NCI-H2196 (cell line): ENCODE results near the gene TMC6.
A peak's percentile ranks its signal among the peaks of the same experiment; 100 is the strongest.
"Not testable (repeated sequence)": the region's sequence is repeated elsewhere in the genome, so short reads cannot be mapped to it uniquely, and the experiment has no call there.

Source experiments
- DNase-seq: peaks from one replicate; lab custom pipeline; 2025; ENCODE audit not compliant: unreplicated experiment; lab: John Stamatoyannopoulos, UW

TMC6 gene, protein sequence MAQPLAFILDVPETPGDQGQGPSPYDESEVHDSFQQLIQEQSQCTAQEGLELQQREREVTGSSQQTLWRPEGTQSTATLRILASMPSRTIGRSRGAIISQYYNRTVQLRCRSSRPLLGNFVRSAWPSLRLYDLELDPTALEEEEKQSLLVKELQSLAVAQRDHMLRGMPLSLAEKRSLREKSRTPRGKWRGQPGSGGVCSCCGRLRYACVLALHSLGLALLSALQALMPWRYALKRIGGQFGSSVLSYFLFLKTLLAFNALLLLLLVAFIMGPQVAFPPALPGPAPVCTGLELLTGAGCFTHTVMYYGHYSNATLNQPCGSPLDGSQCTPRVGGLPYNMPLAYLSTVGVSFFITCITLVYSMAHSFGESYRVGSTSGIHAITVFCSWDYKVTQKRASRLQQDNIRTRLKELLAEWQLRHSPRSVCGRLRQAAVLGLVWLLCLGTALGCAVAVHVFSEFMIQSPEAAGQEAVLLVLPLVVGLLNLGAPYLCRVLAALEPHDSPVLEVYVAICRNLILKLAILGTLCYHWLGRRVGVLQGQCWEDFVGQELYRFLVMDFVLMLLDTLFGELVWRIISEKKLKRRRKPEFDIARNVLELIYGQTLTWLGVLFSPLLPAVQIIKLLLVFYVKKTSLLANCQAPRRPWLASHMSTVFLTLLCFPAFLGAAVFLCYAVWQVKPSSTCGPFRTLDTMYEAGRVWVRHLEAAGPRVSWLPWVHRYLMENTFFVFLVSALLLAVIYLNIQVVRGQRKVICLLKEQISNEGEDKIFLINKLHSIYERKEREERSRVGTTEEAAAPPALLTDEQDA

GRCh38 chr17:78128551-78129350 is at the start of gene TMC6:
TSS of gene TMC6 (minus strand) at chr17:78128755. CDS start at chr17:78126832, 1,923 bp downstream.
- peak; percentile 89 for DNase-seq

GRCh38 chr17:78176548-78177025 is 48.0 kb upstream of the TMC6 start:
- peak; percentile 46 for DNase-seq

DNA sequence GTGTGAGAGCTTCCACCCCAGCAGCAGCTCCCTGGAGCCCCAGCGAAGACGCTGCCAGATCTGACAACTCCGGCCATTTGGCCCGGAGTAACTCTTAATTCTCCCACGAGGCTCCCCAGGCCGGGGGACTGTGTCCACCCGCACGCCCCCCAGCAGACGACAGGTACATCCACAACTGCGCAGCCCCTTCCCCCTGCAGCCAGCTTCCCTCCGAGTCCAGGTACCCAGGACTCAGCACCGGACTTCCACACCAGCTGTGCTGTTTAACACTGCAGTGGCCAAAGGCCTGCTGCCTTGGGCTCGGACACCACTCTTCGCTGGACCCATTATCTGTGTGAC is 47.1 kb upstream of the TMC6 start:
- DNase-seq: no peak

DNA sequence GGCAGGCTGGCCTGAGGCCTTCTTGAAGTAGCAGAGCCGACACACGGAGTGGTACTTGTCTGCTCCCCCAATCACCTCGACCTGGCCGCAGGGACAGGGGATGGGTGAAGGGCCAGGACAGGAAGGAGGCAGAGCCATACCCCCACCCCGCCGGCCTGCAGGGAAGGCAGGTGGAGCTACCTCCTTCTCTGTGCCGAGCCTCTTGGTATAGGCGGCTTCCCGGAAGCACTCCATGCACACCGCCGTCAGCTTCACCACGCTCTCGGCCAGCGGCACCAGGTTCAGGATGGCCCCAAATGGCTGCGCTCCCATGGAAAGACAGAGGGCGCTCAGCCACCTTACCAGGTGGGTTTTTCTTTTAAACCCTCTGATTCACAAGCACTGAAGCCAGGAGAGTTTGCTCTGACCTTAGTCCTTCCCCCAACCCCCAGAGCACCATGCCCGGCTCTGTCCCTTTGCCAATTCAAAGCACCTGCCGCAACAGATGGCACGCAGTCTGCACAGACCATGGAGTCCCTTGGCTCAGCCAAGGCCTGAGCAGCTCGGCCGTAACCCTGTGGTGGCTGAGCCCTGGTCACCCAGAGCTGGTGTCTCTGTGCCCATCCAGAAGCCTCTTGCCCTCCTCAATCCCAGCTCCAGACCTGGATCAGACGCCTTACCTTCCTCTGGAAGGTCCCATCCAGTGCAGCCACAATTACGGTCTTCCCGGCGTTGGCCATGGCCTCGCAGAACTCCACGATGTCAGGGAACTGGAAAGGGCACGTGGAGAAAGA is 46.5 kb upstream of the TMC6 start:
- peak; percentile 98 for DNase-seq

- peak; percentile 98 for DNase-seq
Measured at GRCh38 chr17:78174346-78174869, 45.9 kb upstream of the TMC6 start.

GRCh38 chr17:78173097-78173715 is 44.7 kb upstream of the TMC6 start:
- no peak for DNase-seq

- peak; percentile 52 for DNase-seq
Measured at GRCh38 chr17:78172249-78173051, 43.9 kb upstream of the TMC6 start.

GRCh38 chr17:78171591-78172248 is 43.2 kb upstream of the TMC6 start:
- not testable (repeated sequence) for DNase-seq

GRCh38 chr17:78170692-78171590 is 42.4 kb upstream of the TMC6 start:
- no peak for DNase-seq

DNA sequence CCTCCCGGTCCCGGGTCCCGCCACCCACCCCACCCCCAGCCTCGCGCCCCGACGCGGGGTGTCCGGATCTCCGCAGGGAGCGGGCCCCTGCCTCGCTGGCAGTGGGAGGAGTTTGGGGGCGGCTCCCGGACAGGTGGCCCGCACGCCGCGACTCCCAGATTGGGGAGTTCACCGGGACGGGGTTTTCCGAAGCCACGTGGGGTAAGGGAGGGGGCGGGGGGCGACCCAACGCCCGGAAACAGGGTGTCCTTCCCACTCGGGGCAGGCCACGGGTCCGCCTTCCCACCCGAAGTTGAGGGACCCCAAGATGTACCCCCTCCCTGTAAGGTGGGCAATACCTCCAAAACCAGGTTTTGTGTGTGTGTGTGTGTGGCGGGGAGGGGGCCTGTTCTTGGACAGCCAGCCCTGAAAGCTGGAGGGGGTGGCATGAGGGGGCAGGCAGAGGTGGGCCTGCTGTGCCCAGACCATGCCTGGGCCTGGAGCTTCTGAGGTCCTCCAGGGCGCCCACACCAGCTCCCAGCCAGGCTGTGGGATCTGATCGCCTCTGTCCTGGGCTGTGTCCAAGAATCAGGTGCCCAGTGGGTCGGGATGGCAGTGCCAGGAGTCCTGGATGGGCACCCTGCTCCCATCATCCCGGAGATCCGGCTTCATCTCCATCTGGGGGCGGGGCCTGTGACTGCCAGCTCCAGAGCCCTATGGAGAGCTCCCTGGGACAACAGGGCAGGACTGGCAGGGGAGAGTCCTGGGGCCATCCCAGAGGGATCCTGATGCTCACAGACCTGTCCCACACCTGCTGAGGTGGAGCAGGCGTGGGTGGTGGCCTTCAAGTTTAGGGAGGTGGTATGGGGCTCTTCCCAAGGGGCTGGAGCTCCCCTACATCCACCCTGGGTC is 40.6 kb upstream of the TMC6 start:
- DNase-seq: peak; percentile 78

GRCh38 chr17:78168242-78168902 is 39.8 kb upstream of the TMC6 start, which contains the start of gene SYNGR2:
TSS of gene SYNGR2 (plus strand) at chr17:78168581. CDS start at chr17:78168617, 36 bp downstream.
- DNase-seq: peak; percentile 96

GRCh38 chr17:78166416-78166815 is 37.9 kb upstream of the TMC6 start:
- no peak for DNase-seq

- no peak for DNase-seq
Measured at GRCh38 chr17:78164748-78165607, 36.4 kb upstream of the TMC6 start.

GRCh38 chr17:78163881-78164747 is 35.6 kb upstream of the TMC6 start:
- peak; percentile 85 for DNase-seq
